ENCODE data around the gene TMEM217. TPM values are rescaled to one million over a fixed set of nuclear protein-coding genes. Genes with fewer than 3 reads are reported as not detected.

TMEM217 gene
- total and polyA plus RNA-seq, 2 of the 8 experiments (the other 6 are each of a cell fraction or from before 2014, with no cell fraction given), result 0.60 to 1.1 TPM

DNA sequence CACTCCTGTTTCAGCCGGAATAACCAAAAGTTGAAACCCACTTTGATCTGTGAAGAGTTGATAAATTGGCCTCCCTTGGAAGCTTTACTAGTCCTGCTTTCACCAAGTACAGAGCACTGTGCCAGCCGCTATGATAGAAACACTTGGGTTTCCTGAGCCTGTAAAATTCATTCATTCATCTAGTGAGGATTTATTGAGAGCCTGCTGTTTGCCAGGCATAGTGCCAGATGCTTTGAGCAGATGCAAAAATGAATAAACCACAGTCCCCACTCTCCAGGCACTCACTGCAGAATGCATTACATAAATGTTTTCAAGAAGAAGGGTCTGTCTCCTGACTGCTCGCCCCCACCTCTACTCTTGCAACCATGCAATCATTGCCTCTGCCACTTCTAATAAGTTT lies 25.3 kb upstream of the TMEM217 start:
- H3K9me3 ChIP-seq (ENCODE audit: insufficient read depth in 2 of 2, low read depth in 1 of 2, low read length in 1 of 2), result no peaks in the 10 kb centered on the region
- FAIRE-seq (no peak), DNase-seq (ENCODE audit: low read depth in 1 of 2, low spot score in 2 of 2) (no peak)
- no peaks in the 10 kb centered on the region; the same call in 1 of the 2 replicates for H3K79me1 ChIP-seq (ENCODE audit: low read depth, low read length)
- no peak overlapping the region for H3K4me3 ChIP-seq (ENCODE audit: extremely low read depth in 1 of 4, insufficient read depth in 2 of 4, low read depth in 3 of 4, low read length in 4 of 4)
- no peak overlapping the region for H3K27ac ChIP-seq (ENCODE audit: low read depth, low read length)
- no peaks in the 10 kb centered on the region for H3K4me1 ChIP-seq (replicated peaks in 1 of 4; ENCODE audit: control insufficient read depth in 3 of 4, insufficient read depth in 4 of 4, low read length in 3 of 4)
- WGBS, 2 experiments (ENCODE audit: extremely low coverage in 1 of 2, insufficient coverage in 1 of 2, insufficient read length in 1 of 2, insufficient replicate concordance in 2 of 2, low coverage in 1 of 2, low lambda C conversion rate in 2 of 2, missing lambda C conversion rate in 1 of 2), result 59% methylated on average over 3 of the region's 3 CpGs; no CpG with 5 or more reads in 1 of the 2 experiments
- H4K5ac ChIP-seq (ENCODE audit: insufficient read length, low read depth, low read length), result no peak overlapping the region
- no peaks in the 10 kb centered on the region; a peak in 1 of 4 replicates for H3K79me2 ChIP-seq (ENCODE audit: control insufficient read depth in 1 of 2, insufficient read depth in 2 of 2, low read length in 2 of 2)
- H4K8ac ChIP-seq (ENCODE audit: extremely low read depth, insufficient read depth, low read length), result no peak overlapping the region
- CTCF ChIA-PET (ENCODE audit: partially characterized antibody), result interaction anchor here (1.2 kb wide), 1 partner anchor 265 kb away, joined by 3 read pairs; no protein-coding TSS in a partner anchor
- no peaks in the 10 kb centered on the region for H3K23me2 ChIP-seq (ENCODE audit: low read depth, low read length)
- H3K23ac ChIP-seq (ENCODE audit: insufficient read length), result no peak overlapping the region
- H3K36me3 ChIP-seq (ENCODE audit: control insufficient read depth in 2 of 4, insufficient read depth in 4 of 4, low read length in 3 of 4), result peaks cover 7 to 43% (median 37%) of the 10 kb centered on the region in 4 experiments
- no peak overlapping the region for H2BK5ac ChIP-seq (ENCODE audit: low read depth, low read length)
- H2AK5ac ChIP-seq (ENCODE audit: low read depth, low read length), result no peak overlapping the region
- no peak overlapping the region for H2BK120ac ChIP-seq (replicated peaks; ENCODE audit: low read depth, low read length)
- H3K9ac ChIP-seq (replicated peaks in 1 of 4; ENCODE audit: extremely low read depth in 1 of 4, low read depth in 3 of 4, low read length in 3 of 4), result no peak overlapping the region
- H4K20me1 ChIP-seq (replicated peaks in 1 of 2; ENCODE audit: control insufficient read depth in 1 of 2, insufficient read depth in 2 of 2, low read length in 2 of 2), result peaks cover 2 to 6% of the 10 kb centered on the region in 2 experiments
- no peak overlapping the region for H4K91ac ChIP-seq (replicated peaks; ENCODE audit: insufficient read length, low read length)
- no peak overlapping the region for H2BK12ac ChIP-seq (ENCODE audit: low read depth, low read length)
- no peak overlapping the region for H2AFZ ChIP-seq (ENCODE audit: low read length)
- no peak overlapping the region for H3K4ac ChIP-seq (replicated peaks; ENCODE audit: insufficient read length, low read depth, low read length)
- no peak overlapping the region for H2BK15ac ChIP-seq (ENCODE audit: low read length)
- no peak overlapping the region for H3K14ac ChIP-seq (ENCODE audit: insufficient read length)
- H3K18ac ChIP-seq (ENCODE audit: extremely low read depth, low read length), result no peak overlapping the region
- H3K56ac ChIP-seq (replicated peaks; ENCODE audit: insufficient read length, low read depth, low read length), result no peak overlapping the region
- no peak overlapping the region for H3K4me2 ChIP-seq (ENCODE audit: insufficient read depth in 1 of 2, low read depth in 2 of 2, low read length in 2 of 2)
- POLR2A ChIA-PET (ENCODE audit: partially characterized antibody), result no interaction called here
- H2BK20ac ChIP-seq (ENCODE audit: low read length), result no peak overlapping the region
- no peaks in the 10 kb centered on the region for H3K27me3 ChIP-seq (replicated peaks in 1 of 4; ENCODE audit: control insufficient read depth in 3 of 4, extremely low read depth in 1 of 4, insufficient read depth in 3 of 4, low read length in 3 of 4)
- TF ChIP-seq HDAC6 (IDR thresholded peaks at IDR 0.05; ENCODE audit: low read depth, low read length) (no peak), GTF2F1 (IDR thresholded peaks at IDR 0.05; ENCODE audit: borderline replicate concordance, low read depth, low read length) (no peak), RNF2 (IDR thresholded peaks at IDR 0.05; ENCODE audit: borderline replicate concordance, low read depth, low read length, missing control alignments, poor library complexity, severe bottlenecking) (no peak), SIRT6 (IDR thresholded peaks at IDR 0.05; ENCODE audit: low read length) (no peak), TBP (IDR thresholded peaks at IDR 0.05; ENCODE audit: low read depth, low read length) (no peak), SIN3A (conservative IDR thresholded peaks at IDR 0.05 in 1 of 2, IDR thresholded peaks at IDR 0.05 in 1 of 2; ENCODE audit: low read depth in 1 of 2, low read length in 2 of 2) (no peak), TEAD4 (IDR thresholded peaks at IDR 0.05; ENCODE audit: low read depth, low read length) (no peak), ZNF274 (IDR thresholded peaks at IDR 0.05; ENCODE audit: borderline replicate concordance, extremely low read depth, low read length) (no peak), MAFK (IDR thresholded peaks at IDR 0.05; ENCODE audit: low read depth, low read length) (no peak), CHD2 (IDR thresholded peaks at IDR 0.05; ENCODE audit: low read length) (no peak), TCF12 (IDR thresholded peaks at IDR 0.05; ENCODE audit: low read depth, low read length) (no peak)
- TF ChIP-seq, protein P1, sequence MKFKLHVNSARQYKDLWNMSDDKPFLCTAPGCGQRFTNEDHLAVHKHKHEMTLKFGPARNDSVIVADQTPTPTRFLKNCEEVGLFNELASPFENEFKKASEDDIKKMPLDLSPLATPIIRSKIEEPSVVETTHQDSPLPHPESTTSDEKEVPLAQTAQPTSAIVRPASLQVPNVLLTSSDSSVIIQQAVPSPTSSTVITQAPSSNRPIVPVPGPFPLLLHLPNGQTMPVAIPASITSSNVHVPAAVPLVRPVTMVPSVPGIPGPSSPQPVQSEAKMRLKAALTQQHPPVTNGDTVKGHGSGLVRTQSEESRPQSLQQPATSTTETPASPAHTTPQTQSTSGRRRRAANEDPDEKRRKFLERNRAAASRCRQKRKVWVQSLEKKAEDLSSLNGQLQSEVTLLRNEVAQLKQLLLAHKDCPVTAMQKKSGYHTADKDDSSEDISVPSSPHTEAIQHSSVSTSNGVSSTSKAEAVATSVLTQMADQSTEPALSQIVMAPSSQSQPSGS (IDR thresholded peaks at IDR 0.05; ENCODE audit: low read length), result no peak
- TF ChIP-seq, protein P2, sequence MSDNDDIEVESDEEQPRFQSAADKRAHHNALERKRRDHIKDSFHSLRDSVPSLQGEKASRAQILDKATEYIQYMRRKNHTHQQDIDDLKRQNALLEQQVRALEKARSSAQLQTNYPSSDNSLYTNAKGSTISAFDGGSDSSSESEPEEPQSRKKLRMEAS (IDR thresholded peaks at IDR 0.05), result no peak
